SHP77 treated with DMSO at 0.1 percent for 48 hours (cell line): Measurements from ENCODE around the gene MCC.

Experiments
- DNase-seq: peaks from one replicate; lab custom pipeline; 2025; lab: John Stamatoyannopoulos, UW

Gene MCC

GRCh38 chr5:113053511-113053995 lies 434.7 kb downstream of the MCC start:
- DNase-seq = no peak

DNA sequence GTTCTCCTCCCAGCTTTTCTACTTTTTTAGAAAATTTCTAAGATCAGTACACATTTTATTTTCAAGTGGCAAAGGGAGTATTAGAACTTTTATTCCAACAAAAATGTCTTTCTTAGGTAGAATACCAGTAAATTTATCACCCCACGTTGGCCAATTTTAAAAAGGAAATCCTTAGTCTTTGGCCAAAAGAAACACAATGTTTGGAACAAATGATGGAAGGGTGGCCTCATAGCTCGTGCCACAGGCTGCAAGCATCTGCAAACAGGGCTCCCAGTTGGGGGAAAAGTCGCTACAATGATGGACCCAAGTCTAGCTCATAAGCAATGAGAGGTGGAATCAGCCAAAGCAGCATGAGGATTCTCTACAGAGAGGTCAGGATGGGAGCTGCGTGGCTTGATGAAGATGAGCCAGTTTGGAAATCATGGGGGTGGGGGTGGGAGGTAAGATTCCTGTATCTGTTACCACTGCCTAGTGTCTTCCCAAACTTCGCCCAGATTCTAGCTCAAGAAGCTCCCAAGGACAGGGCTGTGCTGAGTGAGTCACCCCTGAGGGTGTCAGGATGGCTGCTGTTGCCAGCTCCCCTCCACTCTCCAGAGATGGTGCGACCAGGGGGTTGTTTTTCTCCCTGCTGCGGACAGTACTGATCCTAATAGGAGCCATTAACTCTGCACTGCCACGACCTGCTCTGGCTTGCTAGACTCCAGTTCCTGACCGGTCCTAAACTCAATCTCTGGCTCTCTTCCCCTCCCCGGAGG lies 436.0 kb downstream of the MCC start:
- no peak for DNase-seq

DNA sequence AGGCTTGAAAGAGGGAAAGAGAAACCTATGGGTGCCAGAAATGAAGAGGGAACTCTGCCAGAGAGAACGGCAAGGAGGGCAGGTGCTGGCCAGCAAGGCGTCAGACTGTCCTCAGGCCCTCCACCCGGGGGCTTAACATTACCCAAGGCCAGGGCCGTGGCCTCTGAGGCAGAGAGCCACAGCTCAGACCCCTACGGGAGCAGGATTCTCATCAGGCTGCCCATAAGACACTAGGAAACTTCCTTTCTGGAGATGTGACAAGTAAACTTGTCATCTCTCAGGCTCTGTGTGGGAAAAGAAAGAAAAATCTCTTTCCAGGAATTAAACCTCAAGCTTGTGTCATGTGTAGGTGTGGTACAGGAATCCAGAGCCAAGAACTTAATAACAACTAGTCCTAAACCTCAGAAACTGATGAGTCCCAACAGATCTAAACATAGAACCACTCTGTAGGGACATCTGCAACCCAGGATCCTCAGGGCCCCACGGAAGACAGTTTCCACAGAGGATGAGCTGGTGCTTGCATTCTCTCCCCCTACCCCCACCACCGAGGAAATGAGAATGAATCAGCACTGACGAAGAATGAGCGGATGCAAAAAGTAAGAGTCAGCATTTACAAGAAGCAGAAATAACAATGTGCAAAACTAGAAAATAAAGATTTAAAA lies 437.4 kb downstream of the MCC start:
- no peak for DNase-seq

DNA sequence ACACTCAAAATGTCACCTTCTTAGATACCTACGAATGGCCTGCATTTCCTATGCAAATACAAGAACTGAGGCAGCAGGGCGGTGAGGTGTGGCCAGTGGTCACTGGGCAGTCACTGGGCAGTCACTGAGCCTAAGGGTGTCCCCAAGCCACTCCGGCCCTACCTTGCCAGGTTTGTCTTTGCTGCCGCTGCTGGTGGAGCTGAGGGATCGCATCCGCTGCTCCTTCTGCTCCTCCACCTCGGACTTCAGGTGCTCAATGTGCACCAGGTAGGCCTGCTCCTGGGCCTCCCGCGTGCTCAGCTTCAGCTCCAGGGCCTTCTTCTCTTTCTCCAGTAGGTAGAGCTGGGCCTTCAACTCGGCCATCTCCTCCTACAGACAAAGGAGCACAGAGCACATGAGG lies 439.3 kb downstream of the MCC start:
- DNase-seq = no peak

- DNase-seq = no peak
Observed at GRCh38 chr5:113047733-113048652, 440.3 kb downstream of the MCC start.

- no peak for DNase-seq
Observed at GRCh38 chr5:113047234-113047633, 441.0 kb downstream of the MCC start.

DNA sequence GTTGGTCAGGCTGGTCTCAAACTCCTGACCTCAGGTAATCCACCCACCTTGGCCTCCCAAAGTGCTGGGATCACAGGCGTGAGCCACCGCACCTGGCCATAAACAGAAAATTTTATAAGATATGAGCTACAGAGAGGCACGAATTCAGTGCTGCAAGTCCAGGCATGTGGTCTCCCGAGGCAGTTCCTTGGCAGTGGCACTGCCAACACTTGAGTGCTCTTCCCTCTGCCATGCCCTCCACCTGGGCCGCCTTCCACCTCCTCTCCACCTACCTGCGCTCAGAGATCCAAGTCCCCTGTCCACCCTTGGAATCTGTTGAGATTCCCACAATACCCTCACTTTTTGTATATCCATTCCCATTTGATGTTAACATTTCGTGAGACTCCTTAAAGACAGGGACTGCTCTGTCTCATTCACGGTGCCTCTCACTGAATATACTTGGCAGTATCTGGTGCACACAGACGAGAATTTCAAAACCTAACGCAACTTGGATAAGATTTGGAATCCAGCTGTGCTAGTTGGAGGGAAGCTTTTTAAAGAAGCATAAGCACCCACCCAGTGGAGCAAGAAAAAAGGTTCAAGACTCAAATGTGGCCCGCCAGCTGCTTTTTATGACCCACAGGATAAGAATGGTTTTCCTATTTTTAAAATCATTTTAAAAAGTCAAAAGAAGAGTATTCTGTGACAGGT lies 443.3 kb downstream of the MCC start:
- DNase-seq = no peak

DNA sequence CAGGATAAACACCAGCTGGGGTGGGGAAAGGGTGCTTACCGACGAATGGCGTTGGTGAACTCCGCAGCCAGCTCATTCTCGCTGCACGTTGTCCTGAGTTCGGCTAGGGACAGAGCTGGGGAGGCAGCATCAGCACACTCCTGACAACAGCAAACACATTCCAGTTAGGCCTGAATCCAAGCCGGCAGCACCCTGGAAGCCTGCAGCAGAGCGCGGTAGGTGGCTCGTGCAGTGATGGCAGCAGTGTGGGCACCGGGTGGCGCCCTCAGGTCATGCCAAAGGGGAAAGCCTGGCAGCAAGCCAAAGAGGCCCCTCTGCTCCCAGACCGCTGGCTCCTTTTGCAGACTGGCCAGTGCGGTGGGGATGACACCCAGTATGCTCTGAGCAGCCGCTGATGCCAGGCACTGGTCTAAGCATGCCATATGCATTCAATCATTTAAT lies 444.7 kb downstream of the MCC start:
- no peak for DNase-seq

- DNase-seq = no peak
Observed at GRCh38 chr5:113042491-113043243, 445.6 kb downstream of the MCC start.

GRCh38 chr5:113040672-113041260 lies 447.5 kb downstream of the MCC start:
- DNase-seq = no peak

DNA sequence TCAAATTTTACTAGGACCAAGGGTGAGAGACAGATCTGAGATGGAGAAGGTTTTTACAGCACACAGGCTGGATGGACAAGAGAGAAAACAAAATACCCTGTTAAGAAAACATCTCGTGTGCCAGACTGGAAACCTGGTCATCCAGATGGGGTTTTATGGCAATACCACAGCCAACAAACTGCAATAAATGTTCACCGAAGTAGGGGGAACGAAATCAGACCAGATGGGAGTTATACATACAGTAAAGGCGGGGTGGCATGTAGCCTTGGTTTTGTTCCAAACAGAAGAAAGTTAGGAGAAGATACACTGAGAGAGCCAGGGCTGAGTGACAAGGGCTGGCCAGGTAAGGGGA lies 448.3 kb downstream of the MCC start:
- no peak for DNase-seq

- DNase-seq = no peak
Observed at GRCh38 chr5:113039229-113039933, 448.9 kb downstream of the MCC start.

GRCh38 chr5:113038714-113039113 lies 449.5 kb downstream of the MCC start:
- no peak for DNase-seq

DNA sequence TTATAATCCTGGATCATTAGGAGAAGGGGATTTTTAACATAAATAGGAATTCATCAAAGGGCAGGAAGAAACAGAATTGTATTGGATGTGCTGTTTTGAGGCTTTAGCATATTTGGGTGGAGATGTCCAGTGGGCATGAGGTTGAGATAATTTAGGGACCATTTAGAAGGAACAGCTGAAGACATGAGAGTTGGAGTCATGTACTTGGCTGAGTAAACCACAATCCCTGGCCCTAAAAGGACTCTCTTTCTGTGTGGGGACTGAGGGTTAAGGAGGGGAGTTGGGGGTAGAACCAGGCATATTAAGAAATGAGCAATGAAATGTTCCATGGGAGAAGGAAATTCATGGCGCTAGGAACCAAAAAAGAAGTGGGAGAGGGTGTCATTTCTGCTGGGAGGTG lies 450.1 kb downstream of the MCC start:
- no peak for DNase-seq

DNA sequence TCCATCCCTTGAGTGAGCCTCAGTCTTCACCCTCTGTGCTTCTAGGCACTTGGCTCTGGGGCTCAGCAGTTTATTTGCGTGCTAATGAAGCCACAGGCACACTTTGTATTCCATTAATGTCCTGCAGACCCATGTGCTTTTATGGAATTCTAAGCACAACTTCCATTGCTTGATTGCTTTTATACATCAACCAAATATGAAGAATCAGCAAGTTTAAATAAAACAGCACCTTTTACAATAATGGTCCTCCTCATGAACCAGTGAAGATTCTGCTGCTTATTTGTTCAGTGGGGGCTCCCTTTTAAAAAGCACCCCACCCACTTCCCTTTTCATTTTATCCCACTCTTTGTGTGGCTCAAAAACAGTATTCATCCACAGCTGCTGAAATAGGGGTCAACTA lies 451.4 kb downstream of the MCC start:
- no peak for DNase-seq

DNA sequence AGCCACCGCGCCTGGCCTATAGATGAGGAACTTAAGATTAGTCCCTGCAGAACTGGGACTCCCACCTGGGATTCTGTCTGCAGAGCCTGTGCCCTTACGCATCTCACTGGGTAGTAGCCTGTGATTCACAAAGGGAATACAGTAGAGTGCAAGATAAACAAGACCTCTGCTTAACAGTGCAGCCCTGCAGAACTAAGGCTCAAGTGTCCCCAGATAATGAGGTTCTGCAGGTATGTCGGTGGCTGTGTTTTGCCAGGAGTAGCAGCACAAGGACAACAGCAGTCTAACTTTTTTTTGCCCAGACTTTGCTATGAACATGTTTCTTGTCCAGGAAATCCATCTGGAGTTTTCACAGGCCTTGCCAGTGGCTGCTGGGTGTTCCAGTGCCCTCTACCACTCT lies 451.9 kb downstream of the MCC start:
- DNase-seq = no peak

DNA sequence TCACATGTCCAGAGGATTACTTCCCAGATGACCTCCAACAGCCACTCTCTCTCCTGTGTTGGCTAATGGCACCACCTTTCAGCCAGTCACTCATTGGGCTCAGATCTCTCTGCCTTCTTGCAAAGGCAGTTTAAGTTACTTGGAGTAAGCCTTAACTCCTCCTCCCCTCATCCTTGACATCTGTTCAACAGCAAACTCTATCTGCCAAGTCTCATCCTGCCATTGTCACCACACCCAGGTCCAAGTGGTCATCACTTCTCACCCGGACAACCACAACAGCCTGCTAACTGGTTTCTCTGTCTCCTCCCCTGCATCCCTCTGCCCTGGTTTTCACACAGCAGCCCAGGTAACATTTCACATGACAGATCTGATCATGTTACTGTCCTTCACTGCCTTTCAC lies 453.2 kb downstream of the MCC start:
- no peak for DNase-seq

DNA sequence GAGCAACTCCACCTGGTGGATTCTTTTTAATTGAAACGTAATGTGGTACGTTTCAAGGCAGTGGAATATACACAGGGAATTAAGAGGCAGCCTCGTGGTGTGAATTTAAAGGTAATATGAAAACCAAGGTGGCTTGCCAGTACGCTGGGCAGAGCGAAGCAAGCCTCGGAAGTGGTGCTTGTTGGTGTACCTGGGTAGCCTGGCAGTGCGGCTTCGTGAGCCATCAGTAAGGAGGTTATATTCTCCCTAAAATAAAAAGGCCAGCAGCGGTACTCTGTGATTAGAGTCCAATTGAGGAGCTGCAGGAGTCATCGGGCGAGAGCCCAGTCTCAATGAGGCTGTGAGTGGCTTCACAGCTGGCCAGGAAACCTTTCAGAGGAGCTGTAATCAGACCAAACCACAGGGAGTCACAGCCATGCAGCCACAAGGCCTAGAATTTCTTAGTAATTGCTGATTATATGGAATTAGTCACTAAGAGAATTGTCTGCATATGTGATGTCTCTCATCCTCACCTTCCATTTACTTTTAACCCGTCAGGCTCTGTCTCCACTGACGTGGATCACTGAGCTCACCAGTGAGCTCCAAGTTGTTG lies 454.0 kb downstream of the MCC start:
- no peak for DNase-seq

DNA sequence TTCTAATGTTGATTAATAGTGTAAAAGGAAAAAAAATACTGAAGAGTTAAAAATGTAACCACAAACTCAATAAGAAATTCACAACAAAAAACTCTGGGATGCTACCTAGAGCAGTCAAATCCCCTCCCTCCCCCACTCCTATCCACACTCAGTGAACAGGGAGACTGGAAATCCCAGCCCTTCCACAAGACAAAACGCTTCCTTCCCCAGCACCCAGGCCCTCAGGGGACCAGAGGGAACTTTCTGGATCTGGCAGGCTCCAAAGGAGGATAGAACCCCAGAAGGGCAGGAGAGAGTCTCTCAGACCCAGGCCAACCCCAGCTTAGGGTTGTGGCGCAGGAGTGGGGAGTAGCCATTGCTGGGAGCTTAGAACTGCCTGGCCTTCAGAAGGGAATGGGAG lies 456.7 kb downstream of the MCC start:
- no peak for DNase-seq

- no peak for DNase-seq
Observed at GRCh38 chr5:113031104-113031503, 457.1 kb downstream of the MCC start.
